ENCODE data around the gene MYRIP. TPM values are rescaled to one million over a fixed set of nuclear protein-coding genes. Genes with fewer than 3 reads are reported as not detected.

MYRIP gene
- total and polyA plus RNA-seq, 10 of the 15 experiments (the other 5 are each of a cell fraction or from before 2014, with no cell fraction given), result 0.03 to 0.08 (median 0.04) TPM; not detected in 6

GRCh38 chr3:39910135-39910534 is 100.7 kb downstream of the MYRIP start:
- no peak for ATAC-seq
- in situ Hi-C loops (cut with MboI) (no loop called here), intact Hi-C loops (cut with micrococcal nuclease; ENCODE audit: unreplicated experiment) (no loop called here)
- TF ChIP-seq, protein P1, sequence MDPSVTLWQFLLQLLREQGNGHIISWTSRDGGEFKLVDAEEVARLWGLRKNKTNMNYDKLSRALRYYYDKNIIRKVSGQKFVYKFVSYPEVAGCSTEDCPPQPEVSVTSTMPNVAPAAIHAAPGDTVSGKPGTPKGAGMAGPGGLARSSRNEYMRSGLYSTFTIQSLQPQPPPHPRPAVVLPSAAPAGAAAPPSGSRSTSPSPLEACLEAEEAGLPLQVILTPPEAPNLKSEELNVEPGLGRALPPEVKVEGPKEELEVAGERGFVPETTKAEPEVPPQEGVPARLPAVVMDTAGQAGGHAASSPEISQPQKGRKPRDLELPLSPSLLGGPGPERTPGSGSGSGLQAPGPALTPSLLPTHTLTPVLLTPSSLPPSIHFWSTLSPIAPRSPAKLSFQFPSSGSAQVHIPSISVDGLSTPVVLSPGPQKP (IDR thresholded peaks at IDR 0.05; ENCODE audit: low read depth, low read length), result no peak
- TF ChIP-seq FOXK2 (IDR thresholded peaks at IDR 0.05) (no peak), DPF2 (IDR thresholded peaks at IDR 0.05) (no peak), TAF1 (IDR thresholded peaks at IDR 0.05; ENCODE audit: borderline replicate concordance, low read depth, low read length) (no peak), ZNF207 (IDR thresholded peaks at IDR 0.05; ENCODE audit: borderline replicate concordance) (no peak), HDAC6 (IDR thresholded peaks at IDR 0.05; ENCODE audit: unreplicated experiment) (no peak), YBX1 (IDR thresholded peaks at IDR 0.05) (no peak), NR2C1 (IDR thresholded peaks at IDR 0.05) (no peak), PKNOX1 (IDR thresholded peaks at IDR 0.05) (no peak), ZNF592 (IDR thresholded peaks at IDR 0.05) (no peak), RCOR1 (conservative IDR thresholded peaks at IDR 0.05; ENCODE audit: low read depth, low read length) (no peak)
- TF ChIP-seq, protein P2, sequence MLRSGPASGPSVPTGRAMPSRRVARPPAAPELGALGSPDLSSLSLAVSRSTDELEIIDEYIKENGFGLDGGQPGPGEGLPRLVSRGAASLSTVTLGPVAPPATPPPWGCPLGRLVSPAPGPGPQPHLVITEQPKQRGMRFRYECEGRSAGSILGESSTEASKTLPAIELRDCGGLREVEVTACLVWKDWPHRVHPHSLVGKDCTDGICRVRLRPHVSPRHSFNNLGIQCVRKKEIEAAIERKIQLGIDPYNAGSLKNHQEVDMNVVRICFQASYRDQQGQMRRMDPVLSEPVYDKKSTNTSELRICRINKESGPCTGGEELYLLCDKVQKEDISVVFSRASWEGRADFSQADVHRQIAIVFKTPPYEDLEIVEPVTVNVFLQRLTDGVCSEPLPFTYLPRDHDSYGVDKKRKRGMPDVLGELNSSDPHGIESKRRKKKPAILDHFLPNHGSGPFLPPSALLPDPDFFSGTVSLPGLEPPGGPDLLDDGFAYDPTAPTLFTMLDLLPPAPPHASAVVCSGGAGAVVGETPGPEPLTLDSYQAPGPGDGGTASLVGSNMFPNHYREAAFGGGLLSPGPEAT (IDR thresholded peaks at IDR 0.05; ENCODE audit: low read depth), result no peak

More at GRCh38 chr3:39910135-39910534, 100.7 kb downstream of the MYRIP start:
- Histone ChIP-seq H3K9ac (ENCODE audit: control insufficient read depth, insufficient read depth, low read length) (no peak overlapping the region), H3K36me3 (ENCODE audit: control insufficient read depth in 2 of 2, insufficient read depth in 2 of 2, low read length in 1 of 2) (no peaks in the 10 kb centered on the region), H3K79me2 (ENCODE audit: control insufficient read depth, insufficient read depth, low read length) (no peaks in the 10 kb centered on the region), H3K4me3 (no peak overlapping the region), H4K20me1 (ENCODE audit: control insufficient read depth, insufficient read depth) (no peaks in the 10 kb centered on the region), H3K9me3 (replicated peaks; ENCODE audit: control insufficient read depth, insufficient read depth, low read length) (no peaks in the 10 kb centered on the region), H3K27ac (ENCODE audit: control insufficient read depth, insufficient read depth) (no peak overlapping the region), H3K27me3 (replicated peaks in 1 of 2; ENCODE audit: control insufficient read depth in 2 of 2, insufficient read depth in 2 of 2, low read length in 1 of 2) (no peaks in the 10 kb centered on the region), H3K4me2 (ENCODE audit: control insufficient read depth, insufficient read depth) (no peak overlapping the region), H3K4me1 (ENCODE audit: control insufficient read depth, insufficient read depth, low read length) (no peaks in the 10 kb centered on the region), H2AFZ (ENCODE audit: control insufficient read depth, low read depth, low read length) (no peak overlapping the region)
- ChIA-PET SMC1A (ENCODE audit: uncharacterized antibody, unreplicated experiment) (no interaction called here), CTCF (no interaction called here), RAD21 (ENCODE audit: unreplicated experiment) (no interaction called here), POLR2A (no interaction called here)
- DNase-seq (ENCODE audit: low read depth, low spot score), result no peak
- no peak for FAIRE-seq
- WGBS (ENCODE audit: insufficient coverage, insufficient replicate concordance, low lambda C conversion rate, missing lambda C conversion rate), result 25% methylated on average over 6 of the region's 6 CpGs
- BruUV-seq (replicated peaks), result no TSS peak

Measured in GM12878 (cell line).